GM21367 (cell line): ENCODE data around the gene SCYL3.

Source experiments
- ATAC-seq: cut with Tn5 transposase; IDR thresholded peaks from one replicate; pipeline ENCODE4 v1.9.1; 2021; ENCODE audit not compliant: unreplicated experiment

SCYL3 gene

GRCh38 chr1:169901115-169901514, 7.4 kb upstream of the SCYL3 start:
- ATAC-seq = no peak

DNA sequence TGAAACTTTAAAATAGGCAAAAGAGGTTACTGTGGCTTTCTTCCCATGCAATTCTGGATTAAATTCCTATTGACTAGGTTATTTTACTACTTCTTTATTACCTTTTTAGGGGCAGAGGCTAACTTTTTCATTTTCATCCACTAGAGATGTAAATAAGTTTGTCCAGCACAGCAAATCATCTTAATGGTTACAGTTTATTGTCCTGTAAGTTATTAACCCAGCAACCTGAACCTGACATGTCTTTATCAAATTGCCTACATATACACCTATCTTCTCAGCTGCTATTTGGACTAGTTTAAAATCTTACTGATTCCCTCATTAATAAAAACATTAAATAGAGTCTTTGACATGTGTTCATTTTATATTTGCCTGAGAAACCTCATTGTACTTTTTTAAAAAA, 6.9 kb upstream of the SCYL3 start:
- ATAC-seq = no peak

DNA sequence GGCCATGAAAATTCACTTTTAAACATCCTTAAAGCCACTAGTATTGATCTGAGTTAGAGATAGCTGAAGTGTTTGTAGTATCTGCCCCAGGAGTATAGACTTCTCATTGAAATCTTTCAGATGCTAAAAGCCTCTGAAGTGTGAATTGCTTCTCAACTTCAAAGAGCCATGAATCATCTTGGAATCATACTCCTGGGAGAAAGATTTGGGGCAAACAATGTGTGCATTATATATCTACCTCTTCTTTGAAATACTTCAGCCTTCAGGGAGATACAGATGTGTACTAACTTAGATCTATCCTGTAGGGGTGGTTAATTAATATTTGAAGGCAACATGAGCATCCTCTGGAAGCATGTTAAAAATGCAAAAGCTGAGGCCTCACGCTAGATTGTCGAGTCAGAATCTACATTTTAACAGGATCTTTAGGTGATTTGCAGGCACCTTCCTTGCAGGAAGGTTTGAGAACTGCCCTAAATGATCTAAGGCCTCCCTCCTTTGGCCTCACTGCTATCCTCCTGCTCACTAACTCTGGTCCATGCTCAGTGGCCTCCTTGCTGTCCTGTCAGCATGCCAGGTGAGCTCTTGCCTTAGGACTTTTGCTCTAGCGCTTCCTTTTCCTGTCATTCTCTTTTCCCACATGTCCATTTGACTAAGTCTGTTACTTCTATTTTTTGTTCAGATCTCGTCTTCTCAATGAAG, 6.0 kb upstream of the SCYL3 start:
- no peak for ATAC-seq

DNA sequence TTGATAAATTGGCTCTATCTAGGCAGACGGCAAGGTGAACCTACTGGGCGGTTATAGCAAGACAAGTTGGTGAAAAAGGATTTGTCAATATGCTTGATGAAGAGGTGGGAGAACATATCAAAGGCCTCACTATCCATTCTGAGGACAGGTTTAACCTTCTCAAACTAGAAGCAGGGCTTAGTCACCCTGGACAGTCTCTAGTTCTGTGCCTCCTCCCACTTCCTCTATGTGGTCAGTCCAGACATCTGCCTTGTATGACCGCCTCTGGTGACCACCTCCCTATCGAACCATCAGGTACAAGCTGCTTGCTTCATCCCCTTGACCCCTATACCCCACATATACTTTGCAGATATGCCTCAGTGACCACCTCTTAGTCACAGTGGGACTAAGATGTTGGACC, 2.3 kb upstream of the SCYL3 start:
- no peak for ATAC-seq

DNA sequence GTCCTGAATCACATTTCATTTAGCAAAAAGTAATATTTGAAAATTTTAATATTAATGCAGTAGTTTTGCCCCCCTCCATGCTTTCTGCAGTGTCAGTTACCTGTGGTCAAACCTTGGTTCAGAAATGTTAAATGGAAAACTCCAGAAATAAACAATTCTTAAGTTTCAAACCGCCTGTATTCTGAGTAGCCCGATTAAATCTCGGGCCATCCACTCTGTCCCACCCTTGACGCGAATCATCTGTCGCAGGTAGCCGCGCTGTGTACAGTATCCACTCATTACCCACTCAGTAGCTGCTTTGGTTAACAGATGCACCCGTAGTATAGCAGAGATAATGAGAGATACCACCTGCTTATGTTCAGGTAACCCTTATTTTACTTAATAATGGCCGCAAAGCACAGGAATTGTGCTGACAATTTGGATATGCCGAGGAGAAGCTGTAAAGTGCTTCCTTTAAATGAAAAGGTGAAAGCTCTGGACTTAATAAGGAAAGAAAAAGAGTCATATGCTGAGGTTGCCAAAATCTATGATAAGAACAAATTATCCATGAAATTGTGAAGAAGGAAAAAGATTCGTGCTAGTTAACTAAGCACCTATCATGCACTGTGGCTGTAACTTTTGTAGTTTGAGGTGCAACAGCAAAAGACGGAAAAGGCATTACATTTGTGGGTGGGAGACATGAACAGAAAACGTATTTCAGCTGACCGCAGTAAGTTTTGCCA, 889 bp upstream of the SCYL3 start:
- ATAC-seq = no peak

GRCh38 chr1:169892927-169893644, 610 bp downstream of the SCYL3 start:
- peak; percentile 4 for ATAC-seq

- ATAC-seq = no peak
Observed at GRCh38 chr1:169892176-169892926, 1.3 kb downstream of the SCYL3 start.

GRCh38 chr1:169891539-169891885, 2.2 kb downstream of the SCYL3 start:
- ATAC-seq = no peak

- ATAC-seq = peak; percentile 23
Observed at GRCh38 chr1:169890761-169891538, 2.7 kb downstream of the SCYL3 start.

GRCh38 chr1:169889871-169890270, 3.8 kb downstream of the SCYL3 start:
- no peak for ATAC-seq

DNA sequence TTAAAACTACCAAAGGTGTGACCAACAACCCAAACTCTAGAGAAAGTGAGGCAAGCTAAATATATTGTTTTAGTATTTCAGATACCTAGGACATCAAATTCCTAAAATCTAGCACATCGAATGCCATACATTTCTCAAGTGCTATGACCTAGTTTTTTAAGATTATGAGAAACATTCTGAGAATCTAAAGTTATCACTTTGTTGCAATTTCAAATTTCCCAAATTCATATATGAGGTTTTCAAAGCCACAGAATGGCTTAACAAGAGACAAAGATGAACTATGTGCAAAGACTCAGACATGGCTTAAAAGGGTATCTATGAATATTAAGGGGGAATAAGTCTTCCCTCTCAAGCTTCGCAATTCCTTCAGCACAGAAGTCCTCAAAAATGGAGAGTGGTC, 6.8 kb downstream of the SCYL3 start:
- ATAC-seq = no peak

GRCh38 chr1:169886422-169886821, 7.3 kb downstream of the SCYL3 start:
- no peak for ATAC-seq

DNA sequence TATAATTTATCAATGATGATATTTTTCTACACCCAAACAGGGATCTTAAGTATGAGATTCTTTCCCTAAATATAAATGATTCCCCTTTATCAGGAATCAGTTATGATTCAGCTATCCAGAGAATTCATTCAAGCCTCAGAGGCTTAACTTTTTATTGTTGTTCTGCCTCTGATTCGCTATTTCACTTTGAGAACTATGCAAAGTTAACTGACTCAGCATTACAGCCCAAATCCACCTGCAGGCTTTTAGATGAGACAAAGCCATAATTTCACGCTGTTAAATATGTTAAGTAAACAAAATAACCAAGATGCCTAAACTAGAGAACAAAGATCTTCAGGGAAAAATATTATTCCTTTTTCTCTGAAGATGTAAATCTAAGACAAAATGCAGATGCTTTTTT, 8.5 kb downstream of the SCYL3 start:
- no peak for ATAC-seq

DNA sequence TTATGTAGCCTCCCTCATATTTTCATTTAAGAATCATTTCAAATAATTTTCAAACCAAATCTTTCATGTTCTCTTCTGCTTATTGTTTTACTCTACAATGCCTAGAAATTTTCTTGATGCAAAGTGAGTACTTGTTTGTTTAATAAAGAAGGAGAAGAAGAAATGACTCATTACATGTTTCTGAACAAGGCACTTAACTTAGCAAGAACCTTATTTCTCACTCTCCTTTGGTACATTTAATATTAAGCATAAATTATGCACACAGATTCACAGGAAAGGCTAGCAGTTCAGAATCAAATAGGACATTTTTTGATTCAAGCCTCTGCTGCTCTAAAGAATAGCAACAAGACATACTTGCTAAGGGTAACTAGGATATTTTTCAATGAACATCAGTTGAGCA, 9.1 kb downstream of the SCYL3 start:
- no peak for ATAC-seq

DNA sequence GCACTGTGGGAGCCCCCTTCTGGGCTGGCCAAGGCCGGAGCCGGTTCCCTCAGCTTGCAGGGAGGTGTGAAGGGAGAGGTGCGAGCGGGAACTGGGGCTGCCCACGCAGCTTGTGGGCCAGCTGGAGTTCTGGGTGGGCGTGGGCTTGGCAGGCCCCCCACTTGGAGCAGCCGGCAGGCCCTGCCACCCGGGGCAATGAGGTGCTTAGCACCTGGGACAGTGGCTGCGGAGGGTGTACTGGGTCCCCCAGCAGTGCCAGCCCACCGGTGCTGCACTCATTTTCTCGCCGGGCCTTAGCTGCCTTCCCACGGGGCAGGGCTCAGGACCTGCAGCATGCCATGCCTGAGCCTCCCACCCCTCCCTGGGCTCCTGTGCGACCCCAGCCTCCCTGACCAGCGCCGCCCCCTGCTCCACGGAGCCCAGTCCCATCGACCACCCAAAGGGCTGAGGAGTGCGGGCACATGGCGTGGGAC, 11.6 kb downstream of the SCYL3 start:
- ATAC-seq = no peak

- no peak for ATAC-seq
Observed at GRCh38 chr1:169879034-169879840, 14.5 kb downstream of the SCYL3 start.

DNA sequence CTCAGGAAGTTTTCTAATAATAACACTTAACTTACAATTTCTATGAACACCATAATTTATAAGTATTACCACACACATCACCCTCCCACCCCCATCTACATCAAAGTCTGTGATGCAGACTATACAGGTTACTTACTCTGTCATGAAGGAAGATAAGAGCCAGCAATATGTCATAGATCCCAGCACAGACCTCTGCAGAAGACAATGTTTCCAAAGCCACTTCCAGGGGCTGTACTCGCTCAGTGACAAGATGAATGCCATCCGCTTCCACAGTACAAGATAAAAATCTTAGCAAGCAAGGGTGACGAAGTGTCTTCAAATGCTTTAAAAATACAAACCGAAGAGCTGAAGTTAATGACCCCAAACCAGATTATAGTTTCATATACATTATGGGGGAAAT, 15.2 kb downstream of the SCYL3 start:
- ATAC-seq = no peak

GRCh38 chr1:169877800-169878491, 15.8 kb downstream of the SCYL3 start:
- no peak for ATAC-seq

DNA sequence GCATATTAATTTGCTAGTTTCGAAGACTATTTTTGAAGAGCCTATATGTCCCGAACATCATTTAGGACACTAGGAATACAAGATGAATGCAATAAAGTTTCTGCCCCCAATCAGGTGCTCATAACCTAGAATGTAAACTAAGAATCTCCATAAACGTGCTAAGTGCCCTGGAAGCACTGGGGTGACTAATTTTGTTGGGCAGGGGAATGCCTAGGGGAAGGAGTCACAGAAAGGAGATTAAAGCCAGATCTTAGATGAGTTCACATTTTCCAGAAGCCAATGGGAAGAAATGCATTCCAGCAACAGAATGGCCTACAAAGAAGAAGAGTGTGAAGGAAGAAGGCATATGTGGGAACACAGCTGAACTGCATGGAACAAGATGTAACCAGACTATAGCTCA, 19.5 kb downstream of the SCYL3 start:
- ATAC-seq = no peak
